Neural cell (in vitro differentiated cells): ENCODE data around the gene TBPL1.
"Not testable (repeated sequence)": the region's sequence is repeated elsewhere in the genome, so short reads cannot be mapped to it uniquely, and the experiment has no call there.

Source experiments
- CTCF ChIP-seq: fragments of 450-650 bp; IDR thresholded peaks from 2 replicates; pipeline ENCODE4 v1.5.1; 2014; ENCODE audit warnings: antibody characterized with exemption, mild to moderate bottlenecking, moderate library complexity; ENCODE audit not compliant: poor library complexity, severe bottlenecking
- POLR2AphosphoS5 ChIP-seq: IDR thresholded peaks from 2 replicates; pipeline ENCODE4 v1.6.1; 2012
- REST ChIP-seq: IDR thresholded peaks from 2 replicates; pipeline ENCODE4 v1.6.1; 2012; ENCODE audit warnings: borderline replicate concordance

GRCh38 chr6:133967835-133968234 lies 14.8 kb downstream of the TBPL1 start:
- TF ChIP-seq CTCF, POLR2AphosphoS5, REST: not testable (repeated sequence)
